NCI-H1105 (cell line): ENCODE results near the gene ANTXR2.

Experiments
- DNase-seq: peaks from one replicate; lab custom pipeline; 2025; lab: John Stamatoyannopoulos, UW

Gene ANTXR2

DNA sequence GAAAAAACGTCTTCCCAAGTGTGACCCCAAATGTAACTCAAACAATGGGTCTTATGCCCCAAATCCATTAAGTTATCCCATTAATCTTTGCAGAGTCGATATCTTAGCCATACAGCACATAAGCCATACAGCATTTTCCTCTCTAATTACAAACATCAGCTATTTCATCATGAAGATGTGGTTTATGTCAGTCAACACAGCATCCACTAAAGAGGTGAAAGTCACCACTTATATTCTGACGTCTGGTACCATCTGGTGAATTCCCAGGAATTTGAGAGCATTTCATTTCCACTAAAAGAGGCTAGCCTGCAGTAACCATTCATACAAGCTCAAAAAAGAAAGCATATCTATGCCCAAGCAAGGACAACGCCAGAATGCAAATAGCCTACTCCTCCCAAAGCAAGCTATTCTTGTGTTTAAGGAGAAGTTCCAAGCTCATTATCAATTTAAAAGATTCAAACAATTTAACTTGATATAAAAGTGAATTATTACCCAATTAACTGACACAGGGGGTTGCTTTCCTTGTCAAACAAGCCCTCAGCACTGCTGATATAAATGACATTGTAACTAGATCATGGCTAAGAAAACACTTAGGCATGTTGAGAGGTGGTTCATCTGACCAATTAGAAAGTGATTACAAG is 203.3 kb downstream of the ANTXR2 start:
- no peak for DNase-seq

GRCh38 chr4:79865201-79865597 is 207.8 kb downstream of the ANTXR2 start:
- DNase-seq: no peak

GRCh38 chr4:79864500-79865200 is 208.4 kb downstream of the ANTXR2 start:
- peak; percentile 46 for DNase-seq

GRCh38 chr4:79863333-79863732 is 209.7 kb downstream of the ANTXR2 start:
- DNase-seq: no peak

DNA sequence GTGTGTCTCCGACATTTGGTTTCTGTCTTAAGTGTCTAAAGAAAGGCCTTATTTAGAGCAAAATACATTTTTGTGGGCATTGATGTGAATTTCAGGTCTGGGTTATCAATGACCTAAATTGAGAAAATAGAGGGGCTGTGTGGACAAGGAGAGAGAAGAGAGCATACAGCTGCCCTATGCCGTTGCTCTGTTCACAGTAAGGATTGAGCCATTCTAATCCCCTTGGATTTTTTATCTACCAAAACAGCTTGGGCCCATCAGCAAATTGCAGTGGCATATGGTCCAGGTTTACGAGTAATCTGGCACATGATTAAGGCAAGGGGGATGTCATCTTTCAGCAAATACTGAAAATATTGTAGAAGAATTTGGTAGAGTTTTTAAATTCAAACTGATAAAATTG is 210.2 kb downstream of the ANTXR2 start:
- no peak for DNase-seq

DNA sequence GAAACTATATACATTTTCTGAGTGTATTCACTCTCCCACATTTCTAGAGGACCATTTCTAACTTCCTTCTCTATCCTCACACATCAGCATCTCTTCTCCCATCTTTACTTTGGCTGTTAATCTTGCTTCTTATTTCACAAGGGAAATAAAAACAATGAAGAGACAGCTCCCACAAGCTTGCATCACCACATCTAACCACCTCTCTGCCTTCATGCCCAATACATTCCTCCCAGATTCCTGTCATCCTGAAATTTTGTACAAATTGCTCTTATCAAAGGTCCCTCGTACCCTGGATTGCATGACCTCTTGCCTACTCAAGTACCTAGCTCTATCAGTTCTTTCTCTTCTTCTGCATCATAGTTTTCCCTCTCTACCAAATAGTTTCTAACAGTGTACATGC is 215.2 kb downstream of the ANTXR2 start:
- no peak for DNase-seq

- DNase-seq: no peak
These were observed 216.8 kb downstream of the ANTXR2 start for GRCh38 chr4:79856196-79856595.

DNA sequence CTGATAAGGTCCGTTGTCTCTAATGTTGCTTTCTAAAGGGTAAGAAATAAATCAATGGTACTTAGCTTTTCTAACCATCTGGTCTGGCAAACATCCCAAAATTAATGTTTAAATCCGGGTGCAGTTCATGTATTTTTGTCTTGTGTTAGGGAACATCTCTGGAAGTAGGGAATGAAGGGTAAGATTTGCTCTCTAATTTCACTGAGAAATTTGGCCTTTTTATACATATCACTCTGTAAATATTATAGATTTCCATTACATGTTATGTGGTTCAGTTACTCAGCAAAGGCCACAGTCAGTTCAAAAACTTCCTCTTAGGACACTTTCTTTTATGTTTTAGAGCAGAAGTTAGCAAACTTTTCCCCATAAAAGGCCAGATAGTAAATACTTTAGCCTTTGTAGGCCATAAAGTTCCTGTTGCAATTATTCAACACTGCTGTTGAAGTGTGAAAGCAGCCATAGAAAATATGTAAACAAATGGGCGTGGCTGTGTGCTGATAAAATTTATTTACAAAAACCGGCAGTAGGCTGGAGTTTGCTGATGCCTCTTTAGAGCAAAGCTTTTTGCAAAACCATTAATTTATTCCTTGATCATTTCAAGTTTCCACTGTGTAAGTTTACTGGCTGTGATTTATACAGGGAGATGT is 218.1 kb downstream of the ANTXR2 start:
- no peak for DNase-seq

DNA sequence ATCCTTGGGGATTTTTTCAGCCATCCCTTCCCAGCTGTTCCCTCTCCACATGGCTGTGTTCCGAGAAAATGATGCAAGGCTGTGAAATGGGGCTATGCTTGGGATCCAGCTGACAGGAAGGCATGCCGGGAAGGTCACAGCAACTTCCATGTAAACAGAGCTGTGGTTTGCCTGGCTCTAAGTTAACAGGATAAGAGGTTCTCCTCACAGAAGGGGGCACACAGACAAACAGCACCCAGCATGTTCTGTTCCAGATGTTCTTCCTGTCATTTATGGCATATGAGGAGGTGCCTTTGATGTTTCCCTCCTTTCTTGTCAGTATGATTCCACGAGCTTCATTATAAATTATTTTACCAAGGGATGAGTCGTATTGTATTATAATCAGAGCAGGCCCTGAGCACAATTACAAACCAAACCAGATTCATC is 220.7 kb downstream of the ANTXR2 start:
- DNase-seq: no peak

DNA sequence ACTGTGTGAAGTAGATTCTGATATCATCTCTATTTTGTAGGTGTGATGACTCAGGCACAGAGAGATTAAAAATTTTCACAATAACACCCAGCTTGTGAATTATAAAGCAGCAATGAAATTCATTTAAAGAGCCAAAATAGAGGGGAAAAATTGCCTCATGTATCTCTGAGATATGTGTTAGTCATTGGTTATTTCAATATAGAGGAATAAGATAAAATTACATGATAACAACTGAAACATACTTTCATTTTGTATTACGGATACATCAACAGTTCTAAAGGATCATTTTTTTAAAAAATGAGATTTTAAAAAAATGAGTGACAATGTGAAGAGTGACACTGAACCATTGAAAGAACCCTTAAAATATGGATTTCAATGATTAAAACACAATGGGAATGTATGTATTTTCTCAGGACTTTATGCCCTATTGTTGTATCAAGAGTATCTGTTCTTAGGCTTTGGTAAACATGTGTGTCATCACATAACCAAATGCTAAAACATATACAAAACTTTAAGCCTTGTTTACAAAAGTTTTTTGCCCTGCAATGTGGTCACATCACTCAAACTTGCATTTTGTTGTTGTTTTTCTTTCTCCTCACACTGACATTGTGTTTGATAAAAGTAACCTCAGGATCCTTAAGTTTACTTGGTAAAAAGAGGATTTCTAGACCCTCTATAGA is 221.3 kb downstream of the ANTXR2 start:
- no peak for DNase-seq
